IMR-90 (cell line): Measurements from ENCODE around the gene SLC16A7. TPM values are rescaled to one million over a fixed set of nuclear protein-coding genes. Genes with fewer than 3 reads are reported as not detected.

Experiments
- ATAC-seq: fragments of 200-7000 bp; cut with Tn5 transposase; 2 replicates; pipeline ENCODE4 v1.9.1; 2020; ENCODE audit warnings: low read depth, mild to moderate bottlenecking, moderate library complexity
- BruUV-seq: library from RNA; stranded (reverse); fragments of 400-500 nt; replicated peaks from 2 replicates; lab custom pipeline; 2021; lab: Mats Ljungman, UMichigan
- CTCF ChIA-PET: fragments of 300-600 bp; formaldehyde crosslinking; extraction: SDS; loops from one replicate; lab custom pipeline; 2021; ENCODE audit warnings: antibody characterized with exemption; lab: Yijun Ruan, JAX
- POLR2A ChIA-PET: fragments of 300-600 bp; sonication (Branson Sonifier 250); formaldehyde crosslinking; loops from one replicate; lab custom pipeline; 2022; ENCODE audit warnings: antibody characterized with exemption; ENCODE audit not compliant: unreplicated experiment; lab: Charles Lee
- DNase-seq: peaks from one replicate; pipeline ENCODE4 v3.0.0; 2013
- H2AFZ ChIP-seq: replicated peaks from 2 replicates; pipeline ENCODE3; 2013; ENCODE audit warnings: low read length, mild to moderate bottlenecking; ENCODE audit not compliant: poor library complexity
- H2AK5ac ChIP-seq: 2 replicates; pipeline ENCODE4 v1.6.1; 2013; ENCODE audit warnings: low read depth, low read length, inconsistent platforms
- H2AK9ac ChIP-seq: replicated peaks from 2 replicates; pipeline ENCODE3; 2013; ENCODE audit warnings: mild to moderate bottlenecking, low read depth, low read length, moderate library complexity; ENCODE audit not compliant: poor library complexity
- H2BK120ac ChIP-seq: 2 replicates; pipeline ENCODE4 v1.6.1; 2013; ENCODE audit warnings: low read depth, low read length, inconsistent platforms
- H2BK15ac ChIP-seq: 3 replicates; pipeline ENCODE4 v1.6.1; 2013; ENCODE audit warnings: low read depth, low read length, inconsistent platforms
- H2BK20ac ChIP-seq: 2 replicates; pipeline ENCODE4 v1.6.1; 2013; ENCODE audit warnings: low read depth, mild to moderate bottlenecking, inconsistent platforms, low read length, moderate library complexity
- H2BK5ac ChIP-seq: 2 replicates; pipeline ENCODE4 v1.6.1; 2013; ENCODE audit warnings: mild to moderate bottlenecking, low read depth, low read length, inconsistent platforms; ENCODE audit not compliant: poor library complexity, severe bottlenecking
- H3K14ac ChIP-seq: replicated peaks from 2 replicates; pipeline ENCODE4 v1.6.1; 2013; ENCODE audit warnings: low read depth, low read length, inconsistent platforms
- H3K18ac ChIP-seq: 2 replicates; pipeline ENCODE4 v1.6.1; 2013; ENCODE audit warnings: low read depth, low read length, control low read depth
- H3K23ac ChIP-seq: 2 replicates; pipeline ENCODE4 v1.6.1; 2013; ENCODE audit warnings: low read depth, low read length, inconsistent platforms
- H3K27ac ChIP-seq: 2 replicates; pipeline ENCODE4 v1.5.1; 2013; ENCODE audit warnings: mild to moderate bottlenecking, control low read depth, low read length; ENCODE audit not compliant: insufficient read depth
- H3K27me3 ChIP-seq: 2 replicates; pipeline ENCODE4 v1.6.1; 2013; ENCODE audit warnings: low read length; ENCODE audit not compliant: control insufficient read depth, insufficient read depth
- H3K36me3 ChIP-seq: 2 replicates; pipeline ENCODE4 v1.6.1; 2013; ENCODE audit warnings: low read length, mixed read lengths; ENCODE audit not compliant: control insufficient read depth, insufficient read depth
- H3K4ac ChIP-seq: 2 replicates; pipeline ENCODE4 v1.6.1; 2013; ENCODE audit warnings: low read depth, low read length, inconsistent platforms
- H3K4me1 ChIP-seq: 2 replicates; pipeline ENCODE4 v1.6.1; 2013; ENCODE audit warnings: low read length, mixed read lengths; ENCODE audit not compliant: control insufficient read depth, insufficient read depth
- H3K4me2 ChIP-seq: 2 replicates; pipeline ENCODE4 v1.6.1; 2013; ENCODE audit warnings: low read depth, mild to moderate bottlenecking, control low read depth, low read length, moderate library complexity
- H3K4me3 ChIP-seq: 2 replicates; pipeline ENCODE4 v1.5.1; 2013; ENCODE audit warnings: low read depth, mild to moderate bottlenecking, control low read depth, low read length, moderate library complexity; ENCODE audit not compliant: insufficient read depth
- H3K56ac ChIP-seq: 2 replicates; pipeline ENCODE4 v1.6.1; 2013; ENCODE audit warnings: low read length, inconsistent platforms; ENCODE audit not compliant: insufficient read depth; ENCODE audit errors: extremely low read depth
- H3K79me1 ChIP-seq, 2 experiments: 2 replicates each; pipeline ENCODE4 v1.6.1; 2013; ENCODE audit warnings: low read length in 2 of 2, inconsistent platforms in 1 of 2, low read depth in 1 of 2
- H3K9ac ChIP-seq: 2 replicates; pipeline ENCODE4 v1.6.1; 2013; ENCODE audit warnings: low read depth, low read length, control low read depth
- H3K9me1 ChIP-seq: 2 replicates; pipeline ENCODE4 v1.6.1; 2013; ENCODE audit warnings: low read length, inconsistent platforms; ENCODE audit not compliant: insufficient read depth
- H3K9me3 ChIP-seq: 2 replicates; pipeline ENCODE4 v1.6.1; 2013; ENCODE audit warnings: low read length; ENCODE audit not compliant: control insufficient read depth, insufficient read depth
- H4K20me1 ChIP-seq: 2 replicates; pipeline ENCODE4 v1.6.1; 2013; ENCODE audit warnings: low read length, inconsistent platforms; ENCODE audit not compliant: insufficient read depth
- H4K5ac ChIP-seq: 2 replicates; pipeline ENCODE4 v1.6.1; 2013; ENCODE audit warnings: mild to moderate bottlenecking, low read depth, low read length, control low read depth
- H4K8ac ChIP-seq, 2 experiments: 2 replicates each; pipeline ENCODE4 v1.6.1; 2013; ENCODE audit warnings: low read depth in 2 of 2, low read length in 2 of 2, control low read depth in 1 of 2, inconsistent platforms in 1 of 2
- H4K91ac ChIP-seq: 2 replicates; pipeline ENCODE4 v1.6.1; 2013; ENCODE audit warnings: low read depth, low read length, inconsistent platforms; ENCODE audit not compliant: insufficient read depth
- BHLHE40 ChIP-seq: fragments of 150-350 bp; IDR thresholded peaks from 2 replicates; pipeline ENCODE4 v1.6.1; 2016; ENCODE audit warnings: mild to moderate bottlenecking, low read depth, low read length
- CEBPB ChIP-seq: IDR thresholded peaks from 2 replicates; pipeline ENCODE4 v1.6.1; 2012; ENCODE audit warnings: low read depth, low read length, improper control_type of control experiment
- MAFK ChIP-seq: IDR thresholded peaks from 2 replicates; pipeline ENCODE4 v1.6.1; 2012; ENCODE audit warnings: low read depth, low read length, improper control_type of control experiment
- POLR2A ChIP-seq: IDR thresholded peaks from 2 replicates; pipeline ENCODE4 v1.6.1; 2012; ENCODE audit warnings: mild to moderate bottlenecking, low read depth, low read length
- RAD21 ChIP-seq: IDR thresholded peaks from 2 replicates; pipeline ENCODE4 v1.6.1; 2012; ENCODE audit warnings: low read length, improper control_type of control experiment
- RCOR1 ChIP-seq: IDR thresholded peaks from 2 replicates; pipeline ENCODE4 v1.6.1; 2012; ENCODE audit warnings: mild to moderate bottlenecking, low read length, improper control_type of control experiment; ENCODE audit not compliant: insufficient replicate concordance
- RFX5 ChIP-seq: IDR thresholded peaks from 2 replicates; pipeline ENCODE4 v1.8.0; 2012; ENCODE audit warnings: low read depth, mild to moderate bottlenecking, low read length, moderate library complexity
- SMC3 ChIP-seq: fragments of 150-350 bp; IDR thresholded peaks from 2 replicates; pipeline ENCODE4 v1.6.1; 2016; ENCODE audit warnings: low read depth, mild to moderate bottlenecking, antibody characterized with exemption, low read length, moderate library complexity
- WGBS, 2 experiments: methylation state at CpG; one replicate each; pipeline versions ENCODE4 v1.1.5 to v1.1.7; 2013; ENCODE audit warnings: missing lambda C conversion rate in 2 of 2; ENCODE audit not compliant: insufficient read length in 1 of 2; ENCODE audit errors: extremely low coverage in 2 of 2; 5-methylcytosine and 5-hydroxymethylcytosine counted together
- dilution Hi-C: fragments of 300-500 bp; cut with HindIII; formaldehyde crosslinking; loops from one replicate; pipeline ENCODE4 v1.14.3; 2018; ENCODE audit warnings: low sequenced_read_pairs; ENCODE audit not compliant: unreplicated experiment
- in situ Hi-C: fragments of 300-500 bp; cut with MboI; formaldehyde crosslinking; loops from 3 replicates; pipeline ENCODE4 v1.14.3; 2019; ENCODE audit warnings: low sequenced_read_pairs, inconsistent platforms, mixed read lengths
- intact Hi-C: fragments of 100-400 bp; cut with micrococcal nuclease; formaldehyde crosslinking; loops from 2 replicates; pipeline ENCODE4 v1.10.0; 2022
- polyA plus RNA-seq, 3 experiments: library from polyadenylated mRNA; depleted of rRNA; stranded (reverse); fragments of >200 nt; gene quantifications; 2 replicates each; pipeline ENCODE4 v1.2.3, GENCODE V29; 2012; ENCODE audit warnings: low replicate concordance in 1 of 3
- total RNA-seq: library from RNA; depleted of rRNA; stranded (reverse); fragments of >200 nt; gene quantifications from 2 replicates; pipeline ENCODE4 v1.2.3, GENCODE V29; 2012
- TF ChIP-seq, protein P1 (sequence below): fragments of 150-350 bp; IDR thresholded peaks from 2 replicates; pipeline ENCODE4 v1.6.1; 2017; ENCODE audit warnings: mild to moderate bottlenecking, antibody characterized with exemption, low read length, low read depth

SLC16A7 gene
- total and polyA plus RNA-seq, 2 of the 4 experiments (the other 2 are of a cell fraction) = 2.6 to 21.5 TPM

DNA sequence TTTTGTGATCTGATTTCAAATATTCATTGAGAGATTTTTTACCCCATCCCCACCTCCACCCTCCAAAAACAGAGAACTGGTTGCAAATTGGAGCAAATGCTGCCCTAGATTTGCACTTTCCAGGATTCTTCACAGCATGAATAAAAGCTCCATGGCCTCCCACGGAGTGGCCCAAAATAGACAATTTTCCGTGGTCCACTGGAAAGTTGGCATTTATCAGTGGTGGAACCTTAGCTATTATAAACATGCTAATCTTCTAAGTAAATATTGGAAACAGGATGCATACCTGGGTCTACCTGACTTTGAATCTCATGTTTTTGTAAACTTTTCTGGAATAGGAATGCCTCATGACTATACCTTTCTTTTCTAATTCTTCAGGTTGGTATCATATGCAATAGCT is 123.9 kb downstream of the SLC16A7 start:
- DNase-seq = no peak
- Histone ChIP-seq H4K91ac (no peak overlapping the region), H3K56ac (no peak overlapping the region), H3K23ac (no peak overlapping the region), H3K18ac (no peak overlapping the region), H3K27ac (no peak overlapping the region), H3K36me3 (no peaks in the 10 kb centered on the region), H3K79me1 (no peaks in the 10 kb centered on the region), H3K4me1 (no peaks in the 10 kb centered on the region), H2AFZ (no peak overlapping the region), H3K9ac (no peak overlapping the region), H3K9me1 (peaks cover 3% of the 10 kb centered on the region; the same call in 1 of the 2 replicates), H2BK20ac (no peak overlapping the region), H3K9me3 (no peaks in the 10 kb centered on the region), H3K4me2 (no peak overlapping the region), H2BK120ac (no peak overlapping the region), H4K20me1 (no peaks in the 10 kb centered on the region), H2BK15ac (no peak overlapping the region), H4K5ac (no peak overlapping the region), H4K8ac (no peak overlapping the region), H3K27me3 (no peaks in the 10 kb centered on the region), H3K4me3 (no peak overlapping the region), H2AK9ac (no peak overlapping the region), H2BK5ac (no peak overlapping the region), H3K14ac (no peak overlapping the region), H3K4ac (no peak overlapping the region), H2AK5ac (no peak overlapping the region)
- no peak for TF ChIP-seq SMC3
- TF ChIP-seq BHLHE40 = no peak
- TF ChIP-seq MAFK = no peak
- TF ChIP-seq CEBPB = no peak
- TF ChIP-seq, protein P1, sequence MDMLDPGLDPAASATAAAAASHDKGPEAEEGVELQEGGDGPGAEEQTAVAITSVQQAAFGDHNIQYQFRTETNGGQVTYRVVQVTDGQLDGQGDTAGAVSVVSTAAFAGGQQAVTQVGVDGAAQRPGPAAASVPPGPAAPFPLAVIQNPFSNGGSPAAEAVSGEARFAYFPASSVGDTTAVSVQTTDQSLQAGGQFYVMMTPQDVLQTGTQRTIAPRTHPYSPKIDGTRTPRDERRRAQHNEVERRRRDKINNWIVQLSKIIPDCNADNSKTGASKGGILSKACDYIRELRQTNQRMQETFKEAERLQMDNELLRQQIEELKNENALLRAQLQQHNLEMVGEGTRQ = no peak
- no peak for TF ChIP-seq RCOR1
- no peak for TF ChIP-seq RAD21
- TF ChIP-seq POLR2A = no peak
- no peak for TF ChIP-seq RFX5
- in situ Hi-C loops (no loop called here), intact Hi-C loops (no loop called here), dilution Hi-C loops (no loop called here)
- BruUV-seq = no TSS peak
- CTCF ChIA-PET = no interaction called here
- WGBS, 2 experiments = no CpG with 5 or more reads among the region's 2 CpGs
- POLR2A ChIA-PET = no interaction called here
- ATAC-seq = no peak
